SH-SY5Y (cell line): ENCODE measurements around the gene ZEB1.

Experiments
- GATA2 ChIP-seq: IDR thresholded peaks from 2 replicates; pipeline ENCODE4 v1.6.1; 2011; ENCODE audit warnings: mild to moderate bottlenecking, low read depth, low read length
- GATA3 ChIP-seq: IDR thresholded peaks from 2 replicates; pipeline ENCODE4 v1.6.1; 2011; ENCODE audit warnings: low read depth, mild to moderate bottlenecking, low read length, moderate library complexity

ZEB1 gene

DNA sequence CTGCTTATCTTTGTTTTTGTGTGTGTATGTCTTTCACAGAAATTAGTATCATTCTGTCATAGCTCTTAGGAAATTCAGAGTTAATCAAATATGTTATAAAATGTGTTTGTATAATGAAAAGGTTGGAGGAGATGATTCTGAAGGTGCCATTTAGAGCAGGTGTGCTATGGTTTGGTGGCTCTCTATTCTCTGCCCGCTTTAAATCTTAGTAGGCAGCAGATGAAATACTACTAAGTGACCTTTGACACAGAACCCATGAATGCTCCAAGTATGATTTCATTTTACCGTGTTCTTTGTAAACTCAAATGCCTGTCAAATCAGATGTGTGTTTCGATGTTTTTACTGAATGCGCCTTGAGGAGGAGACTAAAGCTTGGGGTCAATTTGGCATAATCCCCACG, 24.5 kb downstream of the ZEB1 start:
- no peak for TF ChIP-seq GATA3
- TF ChIP-seq GATA2 = no peak

DNA sequence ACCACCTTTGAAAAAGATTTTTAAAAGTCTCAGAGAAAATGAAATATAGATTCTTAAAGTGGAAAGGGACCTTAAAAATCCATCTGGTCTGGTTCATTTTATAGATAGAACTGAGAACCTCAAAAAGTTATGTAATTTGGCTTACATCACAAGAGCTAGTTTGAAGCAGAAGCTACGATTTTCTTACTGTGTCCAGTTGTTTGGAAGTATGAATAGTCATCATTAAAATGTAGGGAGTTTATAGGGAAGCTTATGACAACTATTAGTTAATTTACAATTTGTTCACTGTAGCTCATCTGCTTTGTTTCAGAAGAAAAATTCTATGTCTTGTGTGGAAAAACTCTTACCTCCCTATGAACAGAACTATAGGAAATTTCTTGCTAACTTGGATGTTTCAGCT, 26.9 kb downstream of the ZEB1 start:
- no peak for TF ChIP-seq GATA3
- no peak for TF ChIP-seq GATA2

DNA sequence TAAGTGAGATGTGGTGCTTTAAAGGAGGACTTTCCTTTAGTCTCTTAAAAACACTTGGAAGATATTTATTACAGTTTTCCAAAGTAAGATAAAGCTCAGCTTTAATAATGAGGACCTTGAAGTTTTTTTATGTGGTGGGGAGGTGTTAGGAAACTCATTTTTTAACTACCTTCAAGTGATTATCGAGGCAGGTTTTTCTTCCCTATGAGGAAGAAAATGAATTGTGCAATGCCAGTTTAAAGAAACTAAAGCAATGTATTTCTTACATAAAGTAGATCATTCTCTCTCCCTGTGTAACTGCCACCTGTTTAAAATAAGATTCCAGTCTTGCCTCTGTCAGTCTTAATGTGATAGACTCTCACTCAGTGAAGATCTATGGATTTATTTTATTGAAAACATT, 27.9 kb downstream of the ZEB1 start:
- no peak for TF ChIP-seq GATA2
- TF ChIP-seq GATA3 = no peak

DNA sequence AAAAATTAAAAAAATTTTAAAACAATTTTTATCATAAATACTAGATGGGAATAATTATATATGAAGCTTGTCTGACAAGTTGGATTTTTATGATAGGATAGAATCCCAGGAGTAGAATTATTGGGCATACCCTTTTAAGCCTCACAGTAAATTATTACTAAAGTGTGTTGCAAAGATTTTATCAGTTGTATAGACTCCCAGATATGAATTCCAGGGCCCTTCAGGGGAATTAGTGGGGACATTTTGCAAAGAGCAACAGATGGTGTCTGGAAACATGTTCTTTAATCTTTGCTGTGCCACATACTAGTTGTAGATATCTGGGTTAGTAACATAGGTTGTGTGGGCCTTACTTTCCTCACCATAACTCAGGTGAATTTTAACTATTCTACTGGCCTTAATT, 28.7 kb downstream of the ZEB1 start:
- peak; percentile 36; the same call in 1 of the 2 replicates for TF ChIP-seq GATA2
- peak; percentile 64; the same call in 1 of the 2 replicates for TF ChIP-seq GATA3

DNA sequence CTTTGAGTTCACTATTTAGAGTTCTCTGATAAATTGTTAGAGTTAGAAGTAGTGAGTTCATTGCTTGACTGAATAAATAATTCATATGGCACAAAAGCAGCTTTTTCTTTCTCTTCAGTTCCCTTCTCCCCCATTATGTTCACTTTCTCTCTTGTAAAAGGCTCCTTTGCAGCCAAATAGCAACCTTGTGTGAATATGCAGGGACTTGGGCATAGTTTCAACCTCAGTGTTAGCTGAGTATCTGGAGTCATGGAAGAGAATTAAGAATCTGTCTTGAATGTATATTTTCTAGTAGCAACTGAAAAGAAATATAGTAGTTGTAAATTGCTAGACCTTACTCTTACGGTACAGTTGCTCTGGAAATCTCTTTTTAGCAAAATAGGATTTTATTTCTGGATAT, 31.9 kb downstream of the ZEB1 start:
- no peak for TF ChIP-seq GATA2
- no peak for TF ChIP-seq GATA3

DNA sequence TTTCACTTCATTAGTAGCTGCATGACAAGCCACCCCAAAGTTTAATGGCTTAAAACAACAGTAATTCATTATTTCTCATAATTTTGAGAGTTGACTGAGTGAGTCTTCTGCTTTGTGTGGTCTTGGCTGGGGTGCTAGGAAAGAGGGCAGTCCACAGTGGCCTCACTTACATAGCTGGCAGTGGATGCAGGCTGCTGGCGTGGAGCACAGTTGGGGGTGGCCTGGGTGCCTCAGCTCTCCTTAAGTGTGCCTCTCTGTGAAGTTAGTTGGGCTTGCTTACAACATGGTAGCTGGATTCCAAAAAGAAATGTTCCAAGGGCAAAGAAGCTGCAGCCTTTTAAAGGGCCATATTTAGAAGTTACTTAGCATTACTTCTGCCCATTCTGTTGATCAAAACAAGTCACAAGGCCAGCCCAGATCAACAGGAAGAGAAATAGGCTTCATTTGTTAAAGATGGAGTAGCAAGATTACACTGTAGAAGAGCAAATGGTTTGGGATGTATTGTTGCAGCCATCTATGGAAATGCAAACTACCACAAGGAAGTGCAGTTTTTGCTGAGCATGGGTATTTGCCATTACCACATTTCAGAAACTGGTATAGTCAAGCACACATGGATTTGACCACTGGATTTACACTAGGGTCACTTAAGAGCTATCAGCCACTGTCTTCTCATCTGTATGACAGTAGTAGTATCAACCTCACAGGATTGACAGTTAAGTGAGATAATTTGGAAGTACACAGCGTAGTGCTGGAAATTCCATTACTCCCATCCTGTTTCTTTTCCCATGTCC, 33.6 kb downstream of the ZEB1 start:
- no peak for TF ChIP-seq GATA3
- no peak for TF ChIP-seq GATA2

DNA sequence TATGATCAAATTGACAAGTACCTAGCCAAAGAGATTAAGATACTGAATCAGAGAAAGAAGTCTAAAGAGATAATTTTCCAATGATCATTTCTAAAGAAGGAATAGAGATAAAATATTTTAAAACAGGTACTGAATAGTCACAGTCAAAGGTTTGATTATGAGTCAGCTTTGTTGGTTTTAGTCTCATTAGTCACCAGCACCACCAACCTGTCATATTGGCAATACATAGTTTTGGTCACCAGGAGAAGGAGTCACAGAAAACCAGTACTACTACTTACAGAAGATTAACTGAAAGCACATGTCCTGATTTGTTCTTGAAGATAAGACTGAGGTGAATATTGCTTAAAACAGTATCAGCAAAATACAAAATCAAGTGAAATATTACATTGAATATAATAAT, 34.6 kb downstream of the ZEB1 start:
- TF ChIP-seq GATA2 (no peak), GATA3 (no peak)

DNA sequence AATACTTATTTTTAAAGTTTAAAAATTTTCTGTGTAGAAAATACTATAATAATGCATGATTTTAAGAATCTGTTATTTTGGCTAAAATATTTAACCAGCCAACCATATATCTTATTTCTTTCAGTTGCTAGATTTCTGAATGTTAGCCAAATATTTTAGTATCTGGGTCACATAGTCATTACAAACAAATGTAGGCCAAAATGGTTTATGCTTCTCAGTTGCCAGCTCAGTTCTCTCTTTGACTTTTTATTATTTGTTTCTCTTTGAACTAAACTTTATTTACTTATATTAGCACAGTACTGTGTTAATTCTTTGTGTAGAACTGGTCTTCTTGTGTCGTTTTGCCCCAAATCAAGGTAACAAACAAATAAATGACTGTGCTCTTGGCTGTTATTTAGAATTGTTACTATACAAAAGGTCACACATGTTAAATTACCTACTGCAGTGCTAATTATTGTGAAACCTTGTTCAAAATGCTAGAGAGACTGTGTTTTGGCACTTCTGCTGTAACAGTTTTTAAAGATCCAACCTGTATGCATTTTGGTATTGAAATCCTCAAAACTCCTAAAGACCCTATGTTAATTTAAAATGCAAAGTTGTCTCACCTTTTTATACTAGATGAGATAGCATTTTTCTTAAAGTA, 39.8 kb downstream of the ZEB1 start:
- no peak for TF ChIP-seq GATA3
- no peak for TF ChIP-seq GATA2

DNA sequence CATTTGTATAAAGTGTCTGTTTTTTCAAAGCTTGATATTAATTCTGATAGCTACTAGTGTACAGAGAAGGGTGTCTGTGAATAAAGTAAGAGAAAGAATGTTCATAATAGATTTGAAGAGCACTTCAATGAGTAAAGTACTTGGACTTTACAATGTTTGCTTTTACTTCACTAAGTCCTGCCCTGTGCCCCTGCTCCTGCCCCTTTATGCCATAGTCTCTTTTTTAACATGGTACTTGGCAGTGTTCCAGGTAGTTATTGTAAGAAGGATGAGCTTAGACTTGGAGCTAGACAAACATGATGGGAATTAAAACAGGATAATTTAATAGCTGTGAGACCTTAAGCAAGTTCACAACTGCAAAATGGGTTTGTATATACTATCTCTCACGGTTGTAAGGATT, 41.0 kb downstream of the ZEB1 start:
- TF ChIP-seq GATA3 (no peak), GATA2 (no peak)

DNA sequence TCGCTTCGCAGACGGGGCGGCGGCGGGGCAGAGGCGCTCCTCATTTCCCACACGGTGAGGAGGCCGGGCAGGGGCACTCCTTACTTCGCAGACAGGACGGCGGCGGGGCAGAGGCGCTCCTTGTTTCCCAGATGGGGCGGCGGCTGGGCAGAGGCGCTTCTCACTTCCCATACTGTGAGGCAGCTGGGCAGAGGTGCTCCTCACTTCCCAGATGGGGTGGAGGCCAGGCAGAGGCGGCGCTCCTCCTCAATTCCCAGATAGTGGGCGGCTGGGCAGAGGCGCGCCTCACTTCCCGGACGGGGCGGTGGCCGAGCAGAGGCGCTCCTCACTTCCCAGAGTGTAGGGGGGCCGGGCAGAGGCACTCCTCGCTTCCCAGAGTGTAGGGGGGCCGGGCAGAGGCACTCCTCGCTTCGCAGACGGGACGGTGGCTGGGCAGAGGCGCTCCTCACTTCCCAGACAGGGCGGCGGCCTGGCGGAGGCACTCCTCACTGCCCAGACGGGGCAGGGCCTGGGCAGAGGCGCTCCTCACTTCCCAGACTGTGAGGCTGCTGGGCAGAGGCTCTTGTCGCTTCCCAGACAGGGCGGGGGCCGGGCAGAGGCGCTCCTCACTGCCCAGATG, 43.1 kb downstream of the ZEB1 start:
- no peak for TF ChIP-seq GATA3

DNA sequence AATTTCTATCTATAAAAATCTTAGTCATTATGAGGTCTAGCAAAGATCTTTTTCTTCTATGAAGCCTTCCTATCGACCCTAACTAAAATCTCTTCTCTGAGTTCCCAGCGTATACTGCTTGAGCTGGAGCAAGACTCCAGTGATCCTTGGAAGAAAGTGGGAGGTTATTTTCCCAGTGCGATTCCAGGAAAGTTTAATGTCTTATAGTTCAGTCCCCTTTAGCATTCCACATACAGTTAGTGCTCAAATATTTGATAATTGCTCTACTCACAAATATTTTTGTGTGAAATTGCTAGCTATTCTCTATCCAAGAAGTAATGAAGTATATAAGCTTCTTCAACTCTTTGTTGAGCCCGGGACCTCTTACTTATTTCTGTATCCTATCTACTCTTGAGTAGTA, 47.7 kb downstream of the ZEB1 start:
- TF ChIP-seq GATA3 = no peak
- TF ChIP-seq GATA2 = no peak

DNA sequence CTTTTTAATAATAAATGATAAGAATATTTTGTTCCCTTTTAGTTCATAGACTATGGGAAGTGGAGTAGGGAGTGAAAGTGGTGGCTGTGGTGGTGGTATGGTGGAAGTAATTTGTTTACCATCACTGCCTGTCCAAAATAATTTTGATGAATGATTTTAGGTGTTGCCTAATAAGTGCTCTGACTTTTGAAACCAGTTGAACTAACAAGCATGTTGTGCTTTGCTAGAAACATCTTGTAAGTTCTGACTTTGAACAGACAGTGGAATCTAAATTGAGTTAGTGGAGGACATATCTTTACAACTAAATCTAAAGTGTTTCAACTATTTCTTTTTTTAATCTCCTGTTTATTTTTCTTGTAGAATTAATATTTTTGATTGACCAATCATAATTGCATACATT, 49.7 kb downstream of the ZEB1 start:
- TF ChIP-seq GATA2 = no peak
- TF ChIP-seq GATA3 = no peak

DNA sequence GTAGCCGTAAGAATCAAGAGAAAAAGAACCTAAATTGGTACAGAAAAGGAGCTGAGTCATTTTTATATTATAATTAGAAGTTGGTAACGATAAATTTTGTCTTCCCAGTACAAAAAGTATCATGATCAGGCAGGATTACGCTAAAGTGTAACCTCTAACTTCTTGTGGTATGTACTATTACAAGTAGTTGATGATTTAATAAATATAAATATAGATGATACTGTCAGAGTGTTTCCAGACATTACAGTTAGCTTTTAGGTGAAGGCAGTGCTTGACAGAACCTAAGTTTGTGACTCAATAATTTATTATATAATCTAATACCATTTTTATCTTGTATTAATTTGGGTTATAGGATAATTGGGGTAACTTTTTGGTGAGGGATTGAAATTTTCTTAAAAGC, 53.4 kb downstream of the ZEB1 start:
- TF ChIP-seq GATA2 (no peak), GATA3 (no peak)

DNA sequence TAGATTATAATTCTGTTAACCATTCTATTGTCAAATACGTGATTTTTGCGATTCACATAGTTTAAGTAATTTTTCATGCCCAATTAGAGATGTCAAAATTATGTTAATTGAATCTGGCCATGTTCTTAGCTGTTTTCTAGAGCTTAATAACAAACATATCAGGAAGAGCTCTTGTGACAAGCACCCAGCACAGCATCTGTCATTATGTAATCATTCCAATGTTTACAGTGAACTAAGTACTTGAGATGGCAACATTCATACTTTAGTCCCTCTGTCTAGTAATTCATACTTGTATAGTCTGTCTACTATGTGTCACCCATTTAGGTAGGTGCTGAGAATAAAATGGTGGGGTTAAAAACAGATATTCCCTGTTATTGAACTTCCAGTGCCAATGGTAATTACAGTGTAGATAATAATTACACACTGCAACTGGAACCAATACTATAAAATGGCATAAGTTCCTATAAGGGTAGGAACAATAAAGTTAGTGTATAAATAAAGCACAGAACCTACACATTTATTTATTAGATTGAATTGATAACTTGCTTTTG, 55.2 kb downstream of the ZEB1 start:
- no peak for TF ChIP-seq GATA3

DNA sequence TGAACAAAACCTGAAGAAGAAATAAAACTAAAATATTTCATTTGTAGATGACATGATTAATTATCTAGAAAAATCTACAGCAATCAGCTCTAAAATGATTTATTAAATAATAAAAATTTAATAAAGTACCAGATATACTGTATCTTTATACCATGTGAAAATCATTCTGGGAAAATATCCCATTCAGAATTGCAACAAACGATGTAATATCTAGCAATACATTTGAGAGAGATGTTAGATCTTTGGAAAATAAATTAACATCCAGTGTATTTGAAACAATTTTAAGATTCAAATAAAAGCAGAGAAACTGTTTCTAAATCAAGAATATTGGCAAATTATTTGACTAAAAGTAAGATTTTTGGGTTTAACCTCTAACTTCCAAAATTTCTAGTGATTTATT, 62.2 kb downstream of the ZEB1 start:
- TF ChIP-seq GATA2 (no peak), GATA3 (no peak)
